ENCODE results near the gene TEAD2. TPM values are rescaled to one million over a fixed set of nuclear protein-coding genes. Genes with fewer than 3 reads are reported as not detected.

Gene TEAD2
- 36.8 and 42.4 TPM in 2 replicates for total RNA-seq (2014; rRNA removed; shearing (Covaris generic); ENCODE audit: low replicate concordance)

- peak; percentile 50 for DNase-seq (ENCODE audit: low read depth)
Observed at GRCh38 chr19:49362048-49362928, at the start of gene TEAD2. TSS of gene TEAD2 (minus strand) at chr19:49362416. CDS start at chr19:49360075, 2,341 bp downstream.

DNA sequence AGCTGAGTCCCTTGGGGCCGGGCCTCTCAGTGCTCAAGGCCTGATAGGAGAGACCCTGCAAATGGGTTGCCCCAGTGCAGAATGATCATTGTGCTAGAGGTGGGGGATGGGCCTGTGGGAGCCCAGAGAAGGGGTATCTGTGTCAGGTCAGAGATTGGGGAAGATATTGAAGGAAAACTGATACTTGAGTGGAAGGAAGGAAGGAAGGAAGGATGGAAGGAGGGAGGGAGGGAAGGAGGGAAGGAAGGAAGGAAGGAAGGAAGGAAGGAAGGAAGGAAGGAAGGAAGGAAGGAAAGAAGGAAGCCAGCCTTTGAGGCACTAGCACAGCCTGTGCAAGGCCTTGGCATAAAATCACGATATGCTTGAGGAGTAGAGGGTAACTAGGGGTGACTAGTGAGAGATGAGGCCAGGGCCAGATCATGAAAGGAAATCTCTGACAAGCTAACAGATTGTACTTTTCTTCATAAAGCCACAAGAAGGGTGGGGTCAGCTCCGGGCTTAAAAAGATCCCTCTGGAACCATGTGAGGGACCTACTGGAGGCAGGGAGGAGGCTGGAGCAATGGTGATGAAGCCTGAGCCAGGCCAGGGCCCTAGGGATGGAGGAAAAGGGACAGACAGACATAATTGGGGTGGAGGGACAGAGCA lies 49.6 kb upstream of the TEAD2 start:
- in situ Hi-C loops (cut with HindIII; ENCODE audit: low pct_unique_long_range_greater_than_20kb, low sequenced_read_pairs), result no loop called here
- no peak for DNase-seq (ENCODE audit: low read depth)

More at GRCh38 chr19:49362048-49362928, at the start of gene TEAD2:
- in situ Hi-C loops (cut with HindIII; ENCODE audit: low pct_unique_long_range_greater_than_20kb, low sequenced_read_pairs), result no loop called here

DNA sequence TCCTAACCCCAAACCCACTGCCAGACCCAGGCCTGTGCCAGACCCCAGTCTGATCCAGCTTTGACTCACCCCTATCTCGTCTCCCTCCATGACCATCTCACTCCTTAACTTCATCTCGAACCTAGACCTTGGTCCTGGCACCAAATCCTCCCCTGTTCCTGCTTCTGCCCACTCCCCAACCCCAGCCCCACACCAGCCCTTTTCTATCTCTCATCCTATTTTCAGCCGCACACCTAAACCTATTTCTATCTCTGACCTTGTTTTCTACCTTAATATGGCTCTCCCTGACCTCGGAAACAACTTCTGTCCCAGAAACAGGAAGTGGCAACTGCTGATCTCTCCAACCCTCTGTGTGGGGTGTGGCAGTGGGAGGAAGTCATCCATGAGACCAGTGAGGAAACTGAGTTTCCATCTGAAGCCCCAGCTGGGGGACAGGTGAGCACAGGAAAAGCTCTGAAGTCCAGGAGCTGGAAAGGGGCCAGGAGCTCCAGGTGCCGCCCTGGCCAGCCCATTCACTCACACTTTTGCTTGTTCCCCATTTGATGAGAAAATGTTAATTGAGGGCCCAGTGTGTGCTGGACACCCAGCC lies 47.3 kb upstream of the TEAD2 start:
- in situ Hi-C loops (cut with HindIII; ENCODE audit: low pct_unique_long_range_greater_than_20kb, low sequenced_read_pairs), result no loop called here
- DNase-seq (ENCODE audit: low read depth), result no peak

DNA sequence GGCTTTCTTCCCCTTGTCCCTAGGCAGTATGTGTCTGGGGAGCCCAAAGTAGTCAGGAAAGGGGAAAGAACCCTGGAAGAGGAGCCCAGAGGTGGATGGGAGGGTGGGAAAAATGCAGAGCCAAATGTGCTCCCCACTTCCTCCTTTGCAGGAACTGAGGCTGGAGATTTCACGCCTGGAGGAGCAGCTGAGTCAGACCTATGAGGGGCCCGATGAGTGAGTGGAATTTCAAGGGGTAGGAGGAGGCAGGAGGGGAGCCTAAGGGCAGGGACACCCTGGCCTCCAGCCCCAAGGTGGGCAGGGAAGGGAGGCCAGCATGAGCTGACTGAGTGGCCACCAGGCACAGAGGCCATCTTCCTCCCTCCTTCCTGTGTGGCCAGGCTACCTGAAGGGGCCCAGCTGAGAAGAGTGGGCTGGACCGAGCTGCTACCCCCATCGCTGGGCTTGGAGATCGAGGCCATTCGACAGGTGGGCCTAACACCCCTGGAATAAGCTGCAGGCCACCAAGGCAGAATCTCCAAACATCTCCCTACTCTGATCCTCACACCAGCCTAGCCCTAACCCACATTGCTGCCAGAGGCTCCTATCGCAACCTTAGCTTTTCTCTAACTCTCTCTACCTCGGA lies 46.7 kb upstream of the TEAD2 start:
- in situ Hi-C loops (cut with HindIII; ENCODE audit: low pct_unique_long_range_greater_than_20kb, low sequenced_read_pairs), result no loop called here
- peak; percentile 63 for DNase-seq (ENCODE audit: low read depth)

DNA sequence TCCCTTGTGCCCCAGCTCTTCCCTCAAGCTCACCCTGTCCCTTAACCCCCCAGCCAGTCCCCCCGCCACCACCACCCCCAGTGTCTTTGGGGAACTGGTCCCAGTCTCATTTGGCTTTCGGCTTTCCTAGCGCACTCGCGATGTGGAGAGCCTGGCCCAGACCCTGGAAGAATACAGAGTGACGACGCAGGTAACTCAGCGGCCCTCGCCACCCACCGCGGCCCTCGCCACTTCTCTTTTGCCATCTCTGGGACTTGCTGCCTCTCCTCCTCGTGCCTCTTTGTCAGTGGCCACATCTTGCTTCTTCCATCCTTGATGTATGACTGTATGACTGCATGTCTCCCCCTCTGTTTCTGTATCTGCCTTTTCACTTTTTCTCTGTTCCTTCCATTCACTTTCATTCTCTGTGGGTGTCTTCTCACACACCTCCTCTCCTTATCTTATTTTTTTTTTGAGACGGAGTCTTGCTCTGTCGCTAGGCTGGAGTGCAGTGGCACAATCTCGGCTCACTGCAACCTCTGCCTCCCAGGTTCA lies 45.3 kb upstream of the TEAD2 start:
- in situ Hi-C loops (cut with HindIII; ENCODE audit: low pct_unique_long_range_greater_than_20kb, low sequenced_read_pairs), result no loop called here
- DNase-seq (ENCODE audit: low read depth), result no peak

DNA sequence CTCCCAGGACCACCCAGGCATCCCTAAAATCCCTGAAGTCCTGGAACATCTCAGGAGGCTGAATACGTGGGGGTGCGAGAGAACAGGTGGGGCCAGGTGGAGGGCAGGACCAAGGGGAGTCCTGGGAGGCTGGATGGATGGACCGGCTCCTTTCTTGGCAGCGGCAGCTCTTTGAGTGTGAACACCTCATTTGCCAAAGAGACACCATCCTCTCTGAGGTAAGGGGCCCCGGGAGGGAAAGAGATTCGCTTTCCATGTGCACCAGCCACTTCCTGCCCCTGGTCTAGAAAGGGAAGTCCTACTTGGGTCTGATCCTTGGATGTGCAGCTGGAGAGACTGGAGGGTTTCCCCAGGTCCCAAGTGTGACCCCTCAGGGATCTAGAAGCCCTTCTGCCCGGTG lies 44.9 kb upstream of the TEAD2 start:
- no peak for DNase-seq (ENCODE audit: low read depth)
- in situ Hi-C loops (cut with HindIII; ENCODE audit: low pct_unique_long_range_greater_than_20kb, low sequenced_read_pairs), result no loop called here

GRCh38 chr19:49403404-49404187 lies 41.4 kb upstream of the TEAD2 start:
- DNase-seq (ENCODE audit: low read depth), result no peak
- in situ Hi-C loops (cut with HindIII; ENCODE audit: low pct_unique_long_range_greater_than_20kb, low sequenced_read_pairs), result no loop called here

- in situ Hi-C loops (cut with HindIII; ENCODE audit: low pct_unique_long_range_greater_than_20kb, low sequenced_read_pairs), result no loop called here
- DNase-seq (ENCODE audit: low read depth), result no peak
Observed at GRCh38 chr19:49400029-49400428, 37.8 kb upstream of the TEAD2 start.

DNA sequence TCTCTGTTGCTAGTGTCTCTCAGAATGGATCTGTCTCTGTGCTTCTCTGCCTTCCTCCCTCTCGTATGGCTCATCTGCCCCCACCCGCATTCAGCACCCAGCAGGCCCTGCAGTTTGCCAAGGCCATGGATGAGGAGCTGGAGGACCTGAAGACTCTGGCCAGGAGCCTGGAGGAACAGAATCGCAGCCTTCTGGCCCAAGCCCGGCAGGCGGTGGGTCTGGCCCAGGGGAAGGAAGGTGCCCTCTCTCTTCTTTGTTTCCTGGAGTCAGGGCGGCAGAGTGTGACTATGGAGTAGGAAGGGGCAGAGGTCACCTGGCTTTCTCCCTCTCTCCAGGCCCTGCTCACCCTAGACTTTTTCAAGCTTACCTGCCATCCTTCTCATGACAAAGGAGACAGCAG lies 36.7 kb upstream of the TEAD2 start:
- DNase-seq (ENCODE audit: low read depth), result no peak
- in situ Hi-C loops (cut with HindIII; ENCODE audit: low pct_unique_long_range_greater_than_20kb, low sequenced_read_pairs), result no loop called here

- no peak for DNase-seq (ENCODE audit: low read depth)
- in situ Hi-C loops (cut with HindIII; ENCODE audit: low pct_unique_long_range_greater_than_20kb, low sequenced_read_pairs), result no loop called here
Observed at GRCh38 chr19:49398001-49398615, 35.9 kb upstream of the TEAD2 start.

DNA sequence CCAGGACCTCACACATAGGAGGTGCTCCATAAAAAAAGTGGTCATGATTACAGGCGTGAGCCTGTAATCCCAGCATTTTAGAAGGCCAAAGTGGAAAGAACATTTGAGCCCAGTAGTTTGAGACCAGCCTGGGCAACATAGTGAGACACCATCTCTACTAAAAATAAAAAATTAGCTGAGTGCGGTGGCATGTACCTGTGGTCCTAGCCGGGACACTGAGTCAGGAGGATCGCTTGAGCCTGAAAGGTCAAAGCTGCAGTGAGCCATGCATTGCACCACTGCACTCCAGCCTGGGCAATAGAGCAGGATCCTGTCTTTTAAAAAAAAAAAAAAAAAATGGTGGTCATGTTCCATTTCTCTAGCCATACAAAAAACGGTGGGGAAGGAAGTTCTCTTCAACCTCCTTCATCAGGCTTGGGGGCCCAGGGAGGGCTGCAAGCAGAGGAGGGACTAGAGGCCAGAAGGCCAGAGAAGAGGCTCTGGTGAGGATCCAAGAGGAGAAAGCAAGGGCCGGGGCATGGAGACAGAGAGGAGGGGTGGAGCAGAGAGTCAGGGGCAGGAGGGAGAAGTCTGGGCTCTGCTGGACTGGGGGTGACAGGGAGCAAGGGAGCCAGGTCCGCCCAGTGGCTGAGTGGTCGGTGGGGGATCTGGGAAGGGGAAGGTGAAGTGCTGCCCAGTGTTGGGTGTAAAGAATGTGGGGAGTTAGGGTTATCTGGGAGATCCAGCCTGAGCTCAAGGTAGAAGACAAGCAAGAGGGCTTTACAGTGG lies 34.7 kb upstream of the TEAD2 start:
- no peak for DNase-seq (ENCODE audit: low read depth)
- in situ Hi-C loops (cut with HindIII; ENCODE audit: low pct_unique_long_range_greater_than_20kb, low sequenced_read_pairs), result no loop called here

GRCh38 chr19:49395581-49396407 lies 33.6 kb upstream of the TEAD2 start:
- in situ Hi-C loops (cut with HindIII; ENCODE audit: low pct_unique_long_range_greater_than_20kb, low sequenced_read_pairs), result no loop called here
- no peak for DNase-seq (ENCODE audit: low read depth)

GRCh38 chr19:49393881-49394280 lies 31.7 kb upstream of the TEAD2 start:
- DNase-seq (ENCODE audit: low read depth), result no peak
- in situ Hi-C loops (cut with HindIII; ENCODE audit: low pct_unique_long_range_greater_than_20kb, low sequenced_read_pairs), result no loop called here

DNA sequence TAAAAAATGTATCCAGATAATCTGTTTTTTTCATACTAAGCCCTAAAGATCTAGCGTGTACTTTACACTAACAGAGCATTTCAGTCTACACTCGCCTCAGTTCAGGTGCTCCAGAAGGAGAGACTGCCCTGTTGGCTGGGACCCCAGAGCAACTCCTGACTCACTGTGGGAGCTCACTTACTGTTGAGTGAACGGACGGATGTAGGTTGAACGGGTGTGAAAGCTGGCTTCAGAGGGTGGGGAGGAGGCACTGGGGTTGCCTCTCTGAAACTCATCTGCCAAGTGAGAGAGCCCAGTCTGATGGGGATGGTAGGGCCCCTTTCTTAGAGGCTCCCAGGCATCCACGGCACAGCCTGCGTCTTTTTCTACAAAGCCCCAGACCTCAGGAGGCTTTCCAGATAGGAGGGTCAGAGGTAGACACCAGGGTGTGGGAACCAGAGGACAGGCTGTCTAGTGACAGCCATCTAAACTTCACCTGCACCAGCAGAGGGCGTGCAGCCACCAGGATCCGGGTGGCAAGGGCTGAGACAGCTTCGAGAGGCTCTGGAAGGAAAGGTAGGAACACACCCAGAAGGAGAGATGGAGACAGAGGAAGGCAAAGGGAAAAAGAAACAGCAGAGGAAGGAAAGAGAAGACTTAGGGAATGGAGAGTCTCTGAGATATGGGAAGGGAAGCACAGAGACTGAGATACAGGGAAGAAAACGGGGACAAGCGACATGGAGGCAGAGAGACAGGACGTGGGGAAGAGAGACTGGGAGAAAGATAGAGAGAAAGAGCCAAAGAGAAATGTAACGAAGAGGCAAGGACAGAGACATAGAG lies 29.6 kb upstream of the TEAD2 start:
- DNase-seq (ENCODE audit: low read depth), result peak; percentile 69
- in situ Hi-C loops (cut with HindIII; ENCODE audit: low pct_unique_long_range_greater_than_20kb, low sequenced_read_pairs), result no loop called here

DNA sequence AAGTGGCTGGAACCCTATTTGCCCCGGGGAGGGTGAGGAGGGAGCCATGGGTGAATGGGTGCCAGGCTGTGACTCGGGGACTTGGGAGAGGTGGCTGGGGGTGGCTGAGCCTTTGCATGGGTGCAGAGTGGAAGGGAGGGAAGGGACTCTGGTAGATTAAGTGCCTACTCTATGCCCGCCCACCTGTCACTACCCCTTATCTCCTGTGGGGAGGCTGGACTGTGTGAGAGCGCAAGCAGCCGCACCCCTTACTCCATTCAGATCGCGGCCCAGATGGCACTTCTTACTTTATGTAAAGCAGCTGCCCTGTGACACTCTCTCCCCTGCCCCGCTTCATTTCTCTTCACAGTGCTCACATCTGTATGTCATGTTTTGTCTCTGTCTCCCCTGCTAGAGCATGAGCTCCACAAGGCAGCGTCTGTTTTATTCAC lies 28.7 kb upstream of the TEAD2 start:
- DNase-seq (ENCODE audit: low read depth), result no peak
- in situ Hi-C loops (cut with HindIII; ENCODE audit: low pct_unique_long_range_greater_than_20kb, low sequenced_read_pairs), result no loop called here

Measured in Caki2 (cell line).